Astrocyte of the spinal cord (primary cell): ENCODE data around the gene C6orf132.

Experiments used
- DNase-seq: peaks from one replicate; pipeline ENCODE4 v3.0.0; 2011; ENCODE audit warnings: low read depth, low spot score
- H3K4me3 ChIP-seq: 2 replicates; pipeline ENCODE4 v1.5.1; 2011; ENCODE audit warnings: low read depth, mild to moderate bottlenecking, low read length, moderate library complexity
- in situ Hi-C: cut with HindIII; loops from 2 replicates; pipeline ENCODE4 v1.10.0; 2017; ENCODE audit warnings: low sequenced_read_pairs
- TF ChIP-seq, protein P1 (sequence below): IDR thresholded peaks from 2 replicates; pipeline ENCODE4 v1.5.1; 2012; ENCODE audit warnings: low read depth, mild to moderate bottlenecking, low read length, inconsistent platforms

The C6orf132 gene

DNA sequence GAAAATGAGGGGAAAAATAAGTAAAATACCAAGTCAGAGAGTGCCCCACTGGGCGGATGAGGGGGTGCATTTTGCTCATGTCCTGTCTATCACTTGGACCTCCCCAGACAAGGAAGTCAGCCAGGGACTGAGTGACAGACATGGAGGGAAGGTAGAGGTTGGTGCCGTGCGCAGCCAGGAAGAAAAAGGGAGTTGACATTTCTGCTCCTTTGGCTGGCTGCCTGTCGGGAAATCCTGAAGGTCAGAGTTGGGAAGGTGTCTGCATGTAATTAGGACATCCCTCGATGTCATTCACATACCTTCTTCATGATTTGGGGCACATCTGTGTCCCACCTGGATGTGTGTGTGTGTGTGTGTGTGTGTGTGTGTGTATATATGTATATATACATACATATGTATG, 39.7 kb upstream of the C6orf132 start:
- no peak for DNase-seq
- no peak overlapping the region for H3K4me3 ChIP-seq
- TF ChIP-seq, protein P1, sequence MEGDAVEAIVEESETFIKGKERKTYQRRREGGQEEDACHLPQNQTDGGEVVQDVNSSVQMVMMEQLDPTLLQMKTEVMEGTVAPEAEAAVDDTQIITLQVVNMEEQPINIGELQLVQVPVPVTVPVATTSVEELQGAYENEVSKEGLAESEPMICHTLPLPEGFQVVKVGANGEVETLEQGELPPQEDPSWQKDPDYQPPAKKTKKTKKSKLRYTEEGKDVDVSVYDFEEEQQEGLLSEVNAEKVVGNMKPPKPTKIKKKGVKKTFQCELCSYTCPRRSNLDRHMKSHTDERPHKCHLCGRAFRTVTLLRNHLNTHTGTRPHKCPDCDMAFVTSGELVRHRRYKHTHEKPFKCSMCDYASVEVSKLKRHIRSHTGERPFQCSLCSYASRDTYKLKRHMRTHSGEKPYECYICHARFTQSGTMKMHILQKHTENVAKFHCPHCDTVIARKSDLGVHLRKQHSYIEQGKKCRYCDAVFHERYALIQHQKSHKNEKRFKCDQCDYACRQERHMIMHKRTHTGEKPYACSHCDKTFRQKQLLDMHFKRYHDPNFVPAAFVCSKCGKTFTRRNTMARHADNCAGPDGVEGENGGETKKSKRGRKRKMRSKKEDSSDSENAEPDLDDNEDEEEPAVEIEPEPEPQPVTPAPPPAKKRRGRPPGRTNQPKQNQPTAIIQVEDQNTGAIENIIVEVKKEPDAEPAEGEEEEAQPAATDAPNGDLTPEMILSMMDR: no peak
- in situ Hi-C loops: no loop called here

DNA sequence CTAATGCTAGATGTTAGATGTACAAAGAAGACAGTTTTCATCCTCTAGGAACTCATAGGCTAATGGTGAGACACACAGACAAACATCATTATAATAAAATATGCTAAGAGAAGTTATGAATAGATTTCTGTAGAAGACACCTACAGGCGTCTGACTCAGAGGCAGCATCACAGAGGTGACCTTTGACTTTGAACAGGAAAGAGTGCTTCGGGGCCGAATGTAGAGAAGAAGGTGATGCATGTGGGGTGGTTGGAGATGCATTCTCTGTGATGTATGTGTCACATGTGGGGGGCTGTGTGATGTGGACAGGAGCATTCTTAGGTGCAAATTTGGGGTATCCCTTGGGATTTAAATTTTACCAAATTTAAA, 37.5 kb upstream of the C6orf132 start:
- no peak for DNase-seq
- TF ChIP-seq, protein P1: no peak
- in situ Hi-C loops: no loop called here
- H3K4me3 ChIP-seq: no peak overlapping the region

DNA sequence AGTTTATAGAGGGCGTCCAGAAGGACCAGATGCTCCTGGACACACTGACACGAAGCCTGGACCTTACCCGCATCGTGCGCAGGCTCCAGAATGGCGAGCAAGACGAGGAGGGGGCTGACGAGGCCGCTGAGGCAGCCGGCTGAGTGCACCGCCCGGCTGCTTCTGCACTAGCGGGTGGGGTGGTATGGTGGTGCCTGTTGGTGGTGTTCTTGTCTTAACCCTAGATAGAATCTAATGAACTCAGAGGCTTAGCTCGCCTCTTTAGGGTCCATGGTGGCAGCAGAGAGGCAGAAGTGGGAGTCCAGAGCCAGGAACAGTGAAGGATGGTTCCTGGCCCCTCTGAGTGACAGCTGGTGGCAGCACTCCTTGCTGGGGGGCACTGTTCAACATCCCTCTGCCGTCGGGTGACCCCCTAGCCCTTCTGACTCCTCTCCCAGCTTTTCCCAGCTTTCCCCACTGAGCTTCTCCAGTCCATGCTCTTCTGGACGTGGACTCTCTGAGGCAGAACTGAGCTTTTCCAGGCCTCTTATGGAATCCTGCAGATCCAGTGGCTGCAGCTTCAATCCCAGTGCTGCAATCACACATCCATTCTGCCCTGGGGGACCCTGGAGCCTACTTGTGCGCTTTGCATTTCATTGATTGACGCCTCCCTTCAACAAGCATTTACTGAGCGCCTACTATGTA, 37.0 kb upstream of the C6orf132 start:
- TF ChIP-seq, protein P1: no peak
- in situ Hi-C loops: no loop called here
- no peak overlapping the region for H3K4me3 ChIP-seq
- DNase-seq: no peak

DNA sequence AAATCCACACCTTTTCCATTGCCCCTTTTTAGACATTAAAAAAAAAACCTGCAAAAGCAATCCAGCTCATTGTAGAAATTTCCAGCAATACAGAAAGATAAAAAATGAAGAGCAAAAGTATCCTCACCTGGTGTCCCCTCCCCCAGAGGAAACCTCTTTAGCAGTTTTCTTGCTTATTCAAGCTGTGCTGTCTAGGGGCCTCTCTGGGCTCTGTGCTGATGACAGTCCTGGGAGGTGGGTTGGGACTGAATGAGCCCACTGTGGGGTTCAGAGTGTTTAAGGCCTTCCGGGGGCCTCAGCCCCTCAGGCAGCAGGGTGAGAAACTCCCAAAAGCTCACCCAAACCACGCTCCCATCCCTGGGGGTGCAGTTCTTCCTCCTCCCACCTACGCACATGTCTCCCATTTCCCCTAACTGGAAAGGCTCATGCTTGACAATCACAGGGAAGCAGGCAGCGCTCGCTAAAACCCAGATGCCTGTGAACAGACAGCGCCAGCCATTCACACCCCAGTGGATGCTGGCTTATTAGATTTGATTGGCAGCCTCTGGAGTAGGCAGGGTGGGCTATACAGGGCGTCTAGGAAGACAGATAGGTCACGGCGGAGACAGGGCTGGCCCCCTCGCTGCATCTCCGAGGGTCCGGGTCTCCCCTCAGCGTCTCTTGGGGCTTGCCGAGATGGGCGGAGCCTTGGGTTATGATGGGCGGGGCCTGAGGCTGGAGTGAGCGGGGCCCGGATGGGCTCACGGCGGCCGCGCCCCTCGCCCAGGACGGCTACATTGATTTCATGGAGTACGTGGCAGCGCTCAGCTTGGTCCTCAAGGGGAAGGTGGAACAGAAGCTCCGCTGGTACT, 35.3 kb upstream of the C6orf132 start:
- in situ Hi-C loops: no loop called here
- DNase-seq: no peak
- peak overlapping the region; percentile 11 for H3K4me3 ChIP-seq
- TF ChIP-seq, protein P1: no peak

DNA sequence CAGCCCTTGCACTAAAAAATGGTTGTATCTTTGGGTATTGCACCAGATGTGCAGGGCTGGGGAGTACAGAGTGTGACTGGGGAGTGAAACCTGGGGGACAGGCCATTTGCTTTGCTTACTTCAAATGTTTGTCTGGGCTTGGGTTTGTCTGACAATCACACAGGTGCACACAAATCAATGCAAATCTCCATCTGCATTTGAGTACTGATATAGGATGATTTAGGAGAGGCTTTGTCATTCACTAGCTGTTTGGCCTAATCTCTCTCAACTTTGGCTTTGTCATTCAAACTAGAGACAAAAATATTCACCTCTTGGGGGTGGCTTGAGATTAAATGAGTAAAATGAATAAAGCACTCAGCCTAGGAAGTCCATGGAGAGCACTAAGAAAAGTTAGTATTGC, 34.6 kb upstream of the C6orf132 start:
- TF ChIP-seq, protein P1: no peak
- in situ Hi-C loops: no loop called here
- no peak overlapping the region for H3K4me3 ChIP-seq
- no peak for DNase-seq

DNA sequence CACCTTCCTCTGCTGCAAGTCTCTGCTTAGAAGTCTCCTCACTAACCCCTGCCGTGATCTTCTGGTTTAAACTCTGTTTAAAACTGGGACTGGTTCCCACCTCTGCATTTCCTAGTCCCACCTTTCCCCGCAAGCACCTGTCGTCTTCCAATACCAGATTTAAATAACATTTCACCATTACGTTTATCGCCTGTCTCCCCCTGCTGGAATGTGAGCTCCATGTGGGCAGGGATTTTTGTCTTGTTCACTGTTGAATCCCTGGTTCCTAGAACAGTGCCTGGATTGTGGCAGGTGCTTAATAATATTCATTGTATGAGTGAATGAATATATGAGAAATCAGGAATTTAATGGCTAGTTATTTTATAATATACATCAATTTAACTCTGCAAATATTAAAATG, 33.4 kb upstream of the C6orf132 start:
- no peak overlapping the region for H3K4me3 ChIP-seq
- in situ Hi-C loops: no loop called here
- DNase-seq: no peak
- TF ChIP-seq, protein P1: peak; percentile 44
